ENCODE results near the gene LMX1B. TPM values are rescaled to one million over a fixed set of nuclear protein-coding genes. Genes with fewer than 3 reads are reported as not detected.

LMX1B gene
- total and polyA plus RNA-seq, 2 of the 4 experiments (the other 2 are of a cell fraction), result not detected

DNA sequence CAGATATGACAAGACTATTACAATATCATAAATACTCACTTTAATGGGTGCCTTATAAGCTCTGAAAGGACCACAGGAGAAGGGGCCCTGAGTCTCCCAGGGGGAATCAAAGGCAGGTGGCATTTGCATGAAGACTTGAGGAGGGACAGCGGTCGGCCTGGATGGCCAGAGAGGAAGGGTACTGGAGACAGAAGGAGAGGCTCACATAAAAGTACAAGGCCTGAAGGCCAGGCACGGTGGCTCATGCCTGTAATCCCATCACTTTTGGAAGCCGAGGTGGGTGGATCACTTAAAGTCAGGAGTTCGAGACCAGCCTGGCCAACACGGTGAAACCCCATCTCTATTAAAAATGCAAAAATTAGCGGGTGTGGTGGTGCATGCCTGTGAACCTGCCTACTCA is 29.1 kb upstream of the LMX1B start:
- WGBS, 2 experiments (ENCODE audit: extremely low coverage in 2 of 2, insufficient read length in 1 of 2), result no CpG with 5 or more reads among the region's 7 CpGs
- Histone ChIP-seq H2BK15ac (ENCODE audit: low read depth, low read length) (no peak overlapping the region), H2BK20ac (ENCODE audit: low read depth, low read length) (no peak overlapping the region), H3K4me2 (ENCODE audit: low read depth, low read length) (no peak overlapping the region), H4K91ac (ENCODE audit: insufficient read depth, low read depth, low read length) (no peak overlapping the region), H3K27me3 (ENCODE audit: control insufficient read depth, insufficient read depth, low read length) (peaks cover 74% of the 10 kb centered on the region), H3K9me1 (ENCODE audit: insufficient read depth, low read length) (no peaks in the 10 kb centered on the region), H3K9ac (ENCODE audit: low read depth, low read length) (no peak overlapping the region), H3K36me3 (ENCODE audit: control insufficient read depth, insufficient read depth, low read length) (no peaks in the 10 kb centered on the region), H2BK5ac (ENCODE audit: low read depth, low read length, poor library complexity, severe bottlenecking) (no peak overlapping the region), H3K4me3 (ENCODE audit: insufficient read depth, low read depth, low read length) (no peak overlapping the region), H3K14ac (replicated peaks; ENCODE audit: low read depth, low read length) (no peak overlapping the region), H3K9me3 (ENCODE audit: control insufficient read depth, insufficient read depth, low read length) (no peaks in the 10 kb centered on the region), H3K4ac (ENCODE audit: low read depth, low read length) (no peak overlapping the region), H3K27ac (ENCODE audit: insufficient read depth, low read length) (no peak overlapping the region), H3K56ac (ENCODE audit: extremely low read depth, insufficient read depth, low read length) (no peak overlapping the region), H3K4me1 (ENCODE audit: control insufficient read depth, insufficient read depth, low read length) (no peaks in the 10 kb centered on the region; the same call in 1 of the 2 replicates), H4K20me1 (ENCODE audit: insufficient read depth, low read length) (no peaks in the 10 kb centered on the region; the same call in 1 of the 2 replicates), H2BK120ac (ENCODE audit: low read depth, low read length) (no peak overlapping the region), H3K18ac (ENCODE audit: low read depth, low read length) (no peak overlapping the region), H3K79me1 (ENCODE audit: low read depth in 1 of 2, low read length in 2 of 2) (no peaks in the 10 kb centered on the region), H4K8ac (ENCODE audit: low read depth in 2 of 2, low read length in 2 of 2) (no peak overlapping the region), H2AFZ (replicated peaks; ENCODE audit: low read length, poor library complexity) (no peak overlapping the region), H2AK5ac (ENCODE audit: low read depth, low read length) (no peak overlapping the region), H4K5ac (ENCODE audit: low read depth, low read length) (no peak overlapping the region), H3K23ac (ENCODE audit: low read depth, low read length) (no peak overlapping the region), H2AK9ac (replicated peaks; ENCODE audit: low read depth, low read length, poor library complexity) (no peak overlapping the region)
- ChIA-PET CTCF (no interaction called here), POLR2A (ENCODE audit: unreplicated experiment) (interaction anchor here (0.6 kb wide), 1 partner anchor 37 kb away, joined by 17 read pairs; no protein-coding TSS in a partner anchor)
- intact Hi-C loops (cut with micrococcal nuclease) (no loop called here), dilution Hi-C loops (cut with HindIII; ENCODE audit: low sequenced_read_pairs, unreplicated experiment) (no loop called here), in situ Hi-C loops (cut with MboI; ENCODE audit: low sequenced_read_pairs) (no loop called here)
- ATAC-seq (ENCODE audit: low read depth) (no peak), DNase-seq (no peak)
- TF ChIP-seq MAFK (IDR thresholded peaks at IDR 0.05; ENCODE audit: low read depth, low read length) (no peak), CEBPB (IDR thresholded peaks at IDR 0.05; ENCODE audit: low read depth, low read length) (no peak), MXI1 (IDR thresholded peaks at IDR 0.05; ENCODE audit: borderline replicate concordance, low read depth, low read length) (no peak), RAD21 (IDR thresholded peaks at IDR 0.05; ENCODE audit: low read length) (no peak), MAZ (IDR thresholded peaks at IDR 0.05; ENCODE audit: borderline replicate concordance, low read depth, low read length) (no peak), BHLHE40 (IDR thresholded peaks at IDR 0.05; ENCODE audit: low read depth, low read length) (no peak), CHD1 (IDR thresholded peaks at IDR 0.05; ENCODE audit: low read depth, low read length) (no peak), RFX5 (IDR thresholded peaks at IDR 0.05; ENCODE audit: low read depth, low read length) (no peak), FOS (IDR thresholded peaks at IDR 0.05; ENCODE audit: low read depth, low read length) (no peak), SMC3 (IDR thresholded peaks at IDR 0.05; ENCODE audit: low read depth, low read length) (no peak), NFE2L2 (IDR thresholded peaks at IDR 0.05; ENCODE audit: low read depth, low read length) (no peak), RCOR1 (IDR thresholded peaks at IDR 0.05; ENCODE audit: insufficient replicate concordance, low read length) (no peak)
- TF ChIP-seq, protein P1, sequence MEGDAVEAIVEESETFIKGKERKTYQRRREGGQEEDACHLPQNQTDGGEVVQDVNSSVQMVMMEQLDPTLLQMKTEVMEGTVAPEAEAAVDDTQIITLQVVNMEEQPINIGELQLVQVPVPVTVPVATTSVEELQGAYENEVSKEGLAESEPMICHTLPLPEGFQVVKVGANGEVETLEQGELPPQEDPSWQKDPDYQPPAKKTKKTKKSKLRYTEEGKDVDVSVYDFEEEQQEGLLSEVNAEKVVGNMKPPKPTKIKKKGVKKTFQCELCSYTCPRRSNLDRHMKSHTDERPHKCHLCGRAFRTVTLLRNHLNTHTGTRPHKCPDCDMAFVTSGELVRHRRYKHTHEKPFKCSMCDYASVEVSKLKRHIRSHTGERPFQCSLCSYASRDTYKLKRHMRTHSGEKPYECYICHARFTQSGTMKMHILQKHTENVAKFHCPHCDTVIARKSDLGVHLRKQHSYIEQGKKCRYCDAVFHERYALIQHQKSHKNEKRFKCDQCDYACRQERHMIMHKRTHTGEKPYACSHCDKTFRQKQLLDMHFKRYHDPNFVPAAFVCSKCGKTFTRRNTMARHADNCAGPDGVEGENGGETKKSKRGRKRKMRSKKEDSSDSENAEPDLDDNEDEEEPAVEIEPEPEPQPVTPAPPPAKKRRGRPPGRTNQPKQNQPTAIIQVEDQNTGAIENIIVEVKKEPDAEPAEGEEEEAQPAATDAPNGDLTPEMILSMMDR (conservative IDR thresholded peaks at IDR 0.05; ENCODE audit: low read depth, low read length), result no peak
- TF ChIP-seq, protein P2, sequence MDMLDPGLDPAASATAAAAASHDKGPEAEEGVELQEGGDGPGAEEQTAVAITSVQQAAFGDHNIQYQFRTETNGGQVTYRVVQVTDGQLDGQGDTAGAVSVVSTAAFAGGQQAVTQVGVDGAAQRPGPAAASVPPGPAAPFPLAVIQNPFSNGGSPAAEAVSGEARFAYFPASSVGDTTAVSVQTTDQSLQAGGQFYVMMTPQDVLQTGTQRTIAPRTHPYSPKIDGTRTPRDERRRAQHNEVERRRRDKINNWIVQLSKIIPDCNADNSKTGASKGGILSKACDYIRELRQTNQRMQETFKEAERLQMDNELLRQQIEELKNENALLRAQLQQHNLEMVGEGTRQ (IDR thresholded peaks at IDR 0.05; ENCODE audit: low read depth, low read length), result no peak
- BruUV-seq (replicated peaks), result no TSS peak

Data from IMR-90 (cell line).